ENCODE measurements around the gene MANSC4. TPM values are rescaled to one million over a fixed set of nuclear protein-coding genes. Genes with fewer than 3 reads are reported as not detected.

The MANSC4 gene
- total RNA-seq, 1 experiment from 2014 or later = not detected

DNA sequence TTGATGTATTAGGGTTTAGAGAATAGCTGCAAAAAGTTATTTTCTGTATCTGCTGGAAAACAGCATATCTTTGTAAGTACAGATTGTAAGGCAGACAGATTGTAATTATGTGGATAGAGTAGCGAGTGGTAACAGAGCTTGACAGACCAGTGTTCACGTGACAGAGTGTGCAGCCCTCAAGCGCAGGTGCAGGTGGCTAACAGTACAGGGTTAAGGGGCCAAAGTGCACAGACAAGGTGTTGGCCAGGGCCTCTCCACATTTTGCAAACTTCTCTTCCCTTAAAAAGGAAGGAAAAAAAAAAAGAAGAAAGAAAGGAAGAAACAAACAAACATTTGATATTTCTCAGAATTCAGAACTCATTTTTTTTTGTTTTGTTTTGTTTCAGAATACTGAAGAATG, 25.2 kb downstream of the MANSC4 start:
- H3K36me3 Mint-ChIP-seq = peaks cover 16% of the 10 kb centered on the region
- ATAC-seq = no peak
- no peaks in the 10 kb centered on the region for H3K9me3 Mint-ChIP-seq
- no peaks in the 10 kb centered on the region for H3K4me1 Mint-ChIP-seq
- no peaks in the 10 kb centered on the region for H3K27me3 Mint-ChIP-seq (ENCODE audit: low read depth)
- CTCF ChIA-PET = interaction anchor here (0.6 to 0.7 kb wide), 3 partner anchors 205 to 225 kb away, joined by 3 read pairs; no protein-coding TSS in a partner anchor
- no peak overlapping the region for H3K4me3 Mint-ChIP-seq
- no peak overlapping the region for H3K27ac Mint-ChIP-seq
- no peak for DNase-seq (ENCODE audit: low spot score)
- TF ChIP-seq EMX1 (CRISPR knock-in tag; IDR thresholded peaks at IDR 0.05) = no peak
- TF ChIP-seq, protein P1, sequence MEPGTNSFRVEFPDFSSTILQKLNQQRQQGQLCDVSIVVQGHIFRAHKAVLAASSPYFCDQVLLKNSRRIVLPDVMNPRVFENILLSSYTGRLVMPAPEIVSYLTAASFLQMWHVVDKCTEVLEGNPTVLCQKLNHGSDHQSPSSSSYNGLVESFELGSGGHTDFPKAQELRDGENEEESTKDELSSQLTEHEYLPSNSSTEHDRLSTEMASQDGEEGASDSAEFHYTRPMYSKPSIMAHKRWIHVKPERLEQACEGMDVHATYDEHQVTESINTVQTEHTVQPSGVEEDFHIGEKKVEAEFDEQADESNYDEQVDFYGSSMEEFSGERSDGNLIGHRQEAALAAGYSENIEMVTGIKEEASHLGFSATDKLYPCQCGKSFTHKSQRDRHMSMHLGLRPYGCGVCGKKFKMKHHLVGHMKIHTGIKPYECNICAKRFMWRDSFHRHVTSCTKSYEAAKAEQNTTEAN (CRISPR knock-in tag; IDR thresholded peaks at IDR 0.05) = no peak
- TF ChIP-seq TP53 (CRISPR knock-in tag; IDR thresholded peaks at IDR 0.05) = no peak
- TF ChIP-seq, protein P2, sequence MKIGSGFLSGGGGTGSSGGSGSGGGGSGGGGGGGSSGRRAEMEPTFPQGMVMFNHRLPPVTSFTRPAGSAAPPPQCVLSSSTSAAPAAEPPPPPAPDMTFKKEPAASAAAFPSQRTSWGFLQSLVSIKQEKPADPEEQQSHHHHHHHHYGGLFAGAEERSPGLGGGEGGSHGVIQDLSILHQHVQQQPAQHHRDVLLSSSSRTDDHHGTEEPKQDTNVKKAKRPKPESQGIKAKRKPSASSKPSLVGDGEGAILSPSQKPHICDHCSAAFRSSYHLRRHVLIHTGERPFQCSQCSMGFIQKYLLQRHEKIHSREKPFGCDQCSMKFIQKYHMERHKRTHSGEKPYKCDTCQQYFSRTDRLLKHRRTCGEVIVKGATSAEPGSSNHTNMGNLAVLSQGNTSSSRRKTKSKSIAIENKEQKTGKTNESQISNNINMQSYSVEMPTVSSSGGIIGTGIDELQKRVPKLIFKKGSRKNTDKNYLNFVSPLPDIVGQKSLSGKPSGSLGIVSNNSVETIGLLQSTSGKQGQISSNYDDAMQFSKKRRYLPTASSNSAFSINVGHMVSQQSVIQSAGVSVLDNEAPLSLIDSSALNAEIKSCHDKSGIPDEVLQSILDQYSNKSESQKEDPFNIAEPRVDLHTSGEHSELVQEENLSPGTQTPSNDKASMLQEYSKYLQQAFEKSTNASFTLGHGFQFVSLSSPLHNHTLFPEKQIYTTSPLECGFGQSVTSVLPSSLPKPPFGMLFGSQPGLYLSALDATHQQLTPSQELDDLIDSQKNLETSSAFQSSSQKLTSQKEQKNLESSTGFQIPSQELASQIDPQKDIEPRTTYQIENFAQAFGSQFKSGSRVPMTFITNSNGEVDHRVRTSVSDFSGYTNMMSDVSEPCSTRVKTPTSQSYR (CRISPR knock-in tag; IDR thresholded peaks at IDR 0.05) = no peak
- no peak for TF ChIP-seq ZNF138 (CRISPR knock-in tag; conservative IDR thresholded peaks at IDR 0.05)
- TF ChIP-seq SMAD4 (CRISPR knock-in tag; IDR thresholded peaks at IDR 0.05) = no peak
- TF ChIP-seq TEAD1 (CRISPR knock-in tag; IDR thresholded peaks at IDR 0.05) = no peak
- TF ChIP-seq, protein P3, sequence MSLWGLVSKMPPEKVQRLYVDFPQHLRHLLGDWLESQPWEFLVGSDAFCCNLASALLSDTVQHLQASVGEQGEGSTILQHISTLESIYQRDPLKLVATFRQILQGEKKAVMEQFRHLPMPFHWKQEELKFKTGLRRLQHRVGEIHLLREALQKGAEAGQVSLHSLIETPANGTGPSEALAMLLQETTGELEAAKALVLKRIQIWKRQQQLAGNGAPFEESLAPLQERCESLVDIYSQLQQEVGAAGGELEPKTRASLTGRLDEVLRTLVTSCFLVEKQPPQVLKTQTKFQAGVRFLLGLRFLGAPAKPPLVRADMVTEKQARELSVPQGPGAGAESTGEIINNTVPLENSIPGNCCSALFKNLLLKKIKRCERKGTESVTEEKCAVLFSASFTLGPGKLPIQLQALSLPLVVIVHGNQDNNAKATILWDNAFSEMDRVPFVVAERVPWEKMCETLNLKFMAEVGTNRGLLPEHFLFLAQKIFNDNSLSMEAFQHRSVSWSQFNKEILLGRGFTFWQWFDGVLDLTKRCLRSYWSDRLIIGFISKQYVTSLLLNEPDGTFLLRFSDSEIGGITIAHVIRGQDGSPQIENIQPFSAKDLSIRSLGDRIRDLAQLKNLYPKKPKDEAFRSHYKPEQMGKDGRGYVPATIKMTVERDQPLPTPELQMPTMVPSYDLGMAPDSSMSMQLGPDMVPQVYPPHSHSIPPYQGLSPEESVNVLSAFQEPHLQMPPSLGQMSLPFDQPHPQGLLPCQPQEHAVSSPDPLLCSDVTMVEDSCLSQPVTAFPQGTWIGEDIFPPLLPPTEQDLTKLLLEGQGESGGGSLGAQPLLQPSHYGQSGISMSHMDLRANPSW (CRISPR knock-in tag; conservative IDR thresholded peaks at IDR 0.05; ENCODE audit: low read depth) = no peak
- TF ChIP-seq, protein P4, sequence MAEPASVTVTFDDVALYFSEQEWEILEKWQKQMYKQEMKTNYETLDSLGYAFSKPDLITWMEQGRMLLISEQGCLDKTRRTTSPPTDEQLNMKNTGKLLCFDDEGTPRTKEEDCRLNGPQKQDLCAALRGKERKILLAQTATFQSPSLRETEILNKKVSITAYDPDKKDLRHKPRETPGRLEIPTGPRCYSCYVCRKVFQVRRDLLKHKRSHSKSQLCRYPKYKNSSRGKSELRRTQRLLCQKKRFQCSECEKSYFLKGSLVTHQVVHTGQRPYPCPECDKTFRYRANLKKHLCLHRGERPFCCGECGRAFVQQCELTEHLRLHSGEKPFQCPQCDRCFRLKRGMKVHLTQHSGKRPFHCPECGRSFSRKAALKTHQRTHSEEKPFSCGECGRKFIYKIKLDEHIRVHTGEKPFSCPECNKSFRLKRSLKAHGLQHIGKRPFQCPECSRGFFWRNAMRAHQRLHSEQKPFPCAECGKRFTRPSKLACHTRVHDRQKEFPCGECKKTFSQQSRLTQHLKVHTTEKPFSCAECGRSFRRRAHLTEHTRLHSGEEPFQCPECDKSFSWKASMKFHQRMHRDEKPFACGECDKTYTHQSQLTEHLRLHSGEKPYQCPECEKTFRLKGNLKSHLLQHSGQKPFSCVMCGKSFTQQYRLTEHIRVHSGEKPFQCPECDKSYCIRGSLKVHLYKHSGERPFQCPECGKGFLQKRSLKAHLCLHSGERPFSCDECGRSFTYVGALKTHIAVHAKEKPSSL (CRISPR knock-in tag; conservative IDR thresholded peaks at IDR 0.05) = no peak
- TF ChIP-seq, protein P5, sequence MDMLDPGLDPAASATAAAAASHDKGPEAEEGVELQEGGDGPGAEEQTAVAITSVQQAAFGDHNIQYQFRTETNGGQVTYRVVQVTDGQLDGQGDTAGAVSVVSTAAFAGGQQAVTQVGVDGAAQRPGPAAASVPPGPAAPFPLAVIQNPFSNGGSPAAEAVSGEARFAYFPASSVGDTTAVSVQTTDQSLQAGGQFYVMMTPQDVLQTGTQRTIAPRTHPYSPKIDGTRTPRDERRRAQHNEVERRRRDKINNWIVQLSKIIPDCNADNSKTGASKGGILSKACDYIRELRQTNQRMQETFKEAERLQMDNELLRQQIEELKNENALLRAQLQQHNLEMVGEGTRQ (CRISPR knock-in tag; IDR thresholded peaks at IDR 0.05) = no peak
- TF ChIP-seq, protein P6, sequence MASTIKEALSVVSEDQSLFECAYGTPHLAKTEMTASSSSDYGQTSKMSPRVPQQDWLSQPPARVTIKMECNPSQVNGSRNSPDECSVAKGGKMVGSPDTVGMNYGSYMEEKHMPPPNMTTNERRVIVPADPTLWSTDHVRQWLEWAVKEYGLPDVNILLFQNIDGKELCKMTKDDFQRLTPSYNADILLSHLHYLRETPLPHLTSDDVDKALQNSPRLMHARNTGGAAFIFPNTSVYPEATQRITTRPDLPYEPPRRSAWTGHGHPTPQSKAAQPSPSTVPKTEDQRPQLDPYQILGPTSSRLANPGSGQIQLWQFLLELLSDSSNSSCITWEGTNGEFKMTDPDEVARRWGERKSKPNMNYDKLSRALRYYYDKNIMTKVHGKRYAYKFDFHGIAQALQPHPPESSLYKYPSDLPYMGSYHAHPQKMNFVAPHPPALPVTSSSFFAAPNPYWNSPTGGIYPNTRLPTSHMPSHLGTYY (CRISPR knock-in tag; IDR thresholded peaks at IDR 0.05) = no peak
- no peak for TF ChIP-seq NR3C1 (CRISPR knock-in tag; conservative IDR thresholded peaks at IDR 0.05; ENCODE audit: low read depth)
- TF ChIP-seq, protein P7, sequence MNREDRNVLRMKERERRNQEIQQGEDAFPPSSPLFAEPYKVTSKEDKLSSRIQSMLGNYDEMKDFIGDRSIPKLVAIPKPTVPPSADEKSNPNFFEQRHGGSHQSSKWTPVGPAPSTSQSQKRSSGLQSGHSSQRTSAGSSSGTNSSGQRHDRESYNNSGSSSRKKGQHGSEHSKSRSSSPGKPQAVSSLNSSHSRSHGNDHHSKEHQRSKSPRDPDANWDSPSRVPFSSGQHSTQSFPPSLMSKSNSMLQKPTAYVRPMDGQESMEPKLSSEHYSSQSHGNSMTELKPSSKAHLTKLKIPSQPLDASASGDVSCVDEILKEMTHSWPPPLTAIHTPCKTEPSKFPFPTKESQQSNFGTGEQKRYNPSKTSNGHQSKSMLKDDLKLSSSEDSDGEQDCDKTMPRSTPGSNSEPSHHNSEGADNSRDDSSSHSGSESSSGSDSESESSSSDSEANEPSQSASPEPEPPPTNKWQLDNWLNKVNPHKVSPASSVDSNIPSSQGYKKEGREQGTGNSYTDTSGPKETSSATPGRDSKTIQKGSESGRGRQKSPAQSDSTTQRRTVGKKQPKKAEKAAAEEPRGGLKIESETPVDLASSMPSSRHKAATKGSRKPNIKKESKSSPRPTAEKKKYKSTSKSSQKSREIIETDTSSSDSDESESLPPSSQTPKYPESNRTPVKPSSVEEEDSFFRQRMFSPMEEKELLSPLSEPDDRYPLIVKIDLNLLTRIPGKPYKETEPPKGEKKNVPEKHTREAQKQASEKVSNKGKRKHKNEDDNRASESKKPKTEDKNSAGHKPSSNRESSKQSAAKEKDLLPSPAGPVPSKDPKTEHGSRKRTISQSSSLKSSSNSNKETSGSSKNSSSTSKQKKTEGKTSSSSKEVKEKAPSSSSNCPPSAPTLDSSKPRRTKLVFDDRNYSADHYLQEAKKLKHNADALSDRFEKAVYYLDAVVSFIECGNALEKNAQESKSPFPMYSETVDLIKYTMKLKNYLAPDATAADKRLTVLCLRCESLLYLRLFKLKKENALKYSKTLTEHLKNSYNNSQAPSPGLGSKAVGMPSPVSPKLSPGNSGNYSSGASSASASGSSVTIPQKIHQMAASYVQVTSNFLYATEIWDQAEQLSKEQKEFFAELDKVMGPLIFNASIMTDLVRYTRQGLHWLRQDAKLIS (CRISPR knock-in tag; IDR thresholded peaks at IDR 0.05; ENCODE audit: borderline replicate concordance) = no peak
- no peak for TF ChIP-seq NFE2L1 (CRISPR knock-in tag; IDR thresholded peaks at IDR 0.05)
- no peak for TF ChIP-seq ZNF121 (CRISPR knock-in tag; IDR thresholded peaks at IDR 0.05)
- POLR2A ChIA-PET = interaction anchor here (0.5 to 1.0 kb wide), 3 partner anchors 80 to 1129 kb away, joined by 3 to 8 read pairs (median 5); no protein-coding TSS in a partner anchor
